Subcutaneous abdominal adipose tissue (tissue), 5 donors: Measurements from ENCODE around the gene SCAPER.
"Not testable (repeated sequence)": the region's sequence is repeated elsewhere in the genome, so short reads cannot be mapped to it uniquely, and the experiment has no call there.

Source experiments
- H3K27ac ChIP-seq: one replicate; pipeline ENCODE4 v1.7.0; 2013; ENCODE audit warnings: low read depth, mild to moderate bottlenecking, inconsistent platforms, low read length, moderate library complexity
- H3K27me3 ChIP-seq, 5 donors: one replicate each; pipeline ENCODE4 v1.7.0; 2013; ENCODE audit warnings: low read length in 5 of 5, inconsistent platforms in 1 of 5; ENCODE audit not compliant: control insufficient read depth in 5 of 5, insufficient read depth in 4 of 5
- H3K36me3 ChIP-seq, 5 donors: one replicate each; pipeline ENCODE4 v1.7.0; 2013; ENCODE audit warnings: low read length in 5 of 5; ENCODE audit not compliant: control insufficient read depth in 5 of 5, insufficient read depth in 5 of 5
- H3K4me1 ChIP-seq, 5 donors: one replicate each; pipeline ENCODE4 v1.7.0; 2013; ENCODE audit warnings: low read length in 5 of 5, mild to moderate bottlenecking in 3 of 5, moderate library complexity in 1 of 5; ENCODE audit not compliant: control insufficient read depth in 5 of 5, insufficient read depth in 5 of 5
- H3K4me3 ChIP-seq, 5 donors: one replicate each; pipeline ENCODE4 v1.7.0; 2013; ENCODE audit warnings: low read length in 5 of 5, low read depth in 1 of 5
- H3K9ac ChIP-seq, 5 donors: one replicate each; pipeline ENCODE4 v1.7.0; 2013; ENCODE audit warnings: low read length in 5 of 5, mild to moderate bottlenecking in 4 of 5, moderate library complexity in 3 of 5
- H3K9me3 ChIP-seq, 5 donors: one replicate each; pipeline ENCODE4 v1.7.0; 2013; ENCODE audit warnings: low read length in 5 of 5; ENCODE audit not compliant: control insufficient read depth in 5 of 5
- donor health status: healthy.
- donor health status: healthy.
- donor health status: healthy.
- donor health status: healthy.
- donor health status: healthy.

Gene SCAPER

GRCh38 chr15:76502678-76503077, 402.5 kb downstream of the SCAPER start:
- H3K9ac ChIP-seq: no peak overlapping the region
- no peaks in the 10 kb centered on the region for H3K27me3 ChIP-seq
- no peaks in the 10 kb centered on the region for H3K4me1 ChIP-seq
- H3K36me3 ChIP-seq: peaks cover 4 to 17% (median 9%) of the 10 kb centered on the region in 5 donors
- H3K9me3 ChIP-seq: no peaks in the 10 kb centered on the region
- no peak overlapping the region for H3K4me3 ChIP-seq
- H3K27ac ChIP-seq: no peak overlapping the region

DNA sequence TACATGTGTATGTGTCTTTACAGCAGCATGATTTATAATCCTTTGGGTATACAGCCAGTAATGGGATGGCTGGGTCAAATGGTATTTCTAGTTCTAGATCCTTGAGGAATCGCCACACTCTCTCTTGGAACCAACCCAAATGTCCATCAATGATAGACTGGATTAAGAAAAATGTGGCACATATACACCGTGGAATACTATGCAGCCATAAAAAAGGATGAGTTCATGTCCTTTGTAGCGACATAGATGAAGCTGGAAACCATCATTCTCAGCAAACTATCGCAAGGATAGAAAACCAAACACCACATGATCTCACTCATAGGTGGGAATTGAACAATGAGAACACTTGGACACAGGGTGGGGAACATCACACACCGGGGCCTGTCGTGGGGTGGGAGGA, 403.0 kb downstream of the SCAPER start:
- not testable (repeated sequence) for H3K9me3 ChIP-seq, H3K27ac ChIP-seq, H3K4me3 ChIP-seq, H3K9ac ChIP-seq, H3K4me1 ChIP-seq, H3K27me3 ChIP-seq
- peaks cover 4 to 17% (median 9%) of the 10 kb centered on the region in 5 donors for H3K36me3 ChIP-seq

DNA sequence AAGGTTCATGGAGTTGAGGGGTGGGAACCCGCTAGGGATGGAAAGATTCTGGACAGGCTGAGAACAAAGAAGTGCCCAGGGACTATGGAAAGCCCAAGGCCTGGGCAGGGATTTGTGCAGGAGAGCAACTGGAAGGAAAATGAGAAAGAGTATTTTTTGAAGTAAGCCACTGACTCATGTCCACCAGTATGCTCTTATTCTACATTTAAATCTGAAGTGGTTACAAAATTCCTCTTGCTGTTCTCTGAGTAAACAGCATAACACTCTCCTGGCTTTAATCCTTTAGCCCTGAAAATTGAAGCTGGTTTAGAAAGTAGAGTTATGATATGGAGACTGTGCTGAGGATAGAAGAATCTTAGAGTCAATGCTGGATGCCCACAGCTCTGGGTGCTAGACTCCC, 403.4 kb downstream of the SCAPER start:
- H3K36me3 ChIP-seq: peaks cover 4 to 17% (median 9%) of the 10 kb centered on the region in 5 donors
- H3K9ac ChIP-seq: no peak overlapping the region
- no peaks in the 10 kb centered on the region for H3K27me3 ChIP-seq
- no peak overlapping the region for H3K4me3 ChIP-seq
- H3K4me1 ChIP-seq: no peaks in the 10 kb centered on the region
- H3K27ac ChIP-seq: no peak overlapping the region
- no peaks in the 10 kb centered on the region for H3K9me3 ChIP-seq

GRCh38 chr15:76501011-76501410, 404.1 kb downstream of the SCAPER start:
- H3K9ac ChIP-seq: no peak overlapping the region

DNA sequence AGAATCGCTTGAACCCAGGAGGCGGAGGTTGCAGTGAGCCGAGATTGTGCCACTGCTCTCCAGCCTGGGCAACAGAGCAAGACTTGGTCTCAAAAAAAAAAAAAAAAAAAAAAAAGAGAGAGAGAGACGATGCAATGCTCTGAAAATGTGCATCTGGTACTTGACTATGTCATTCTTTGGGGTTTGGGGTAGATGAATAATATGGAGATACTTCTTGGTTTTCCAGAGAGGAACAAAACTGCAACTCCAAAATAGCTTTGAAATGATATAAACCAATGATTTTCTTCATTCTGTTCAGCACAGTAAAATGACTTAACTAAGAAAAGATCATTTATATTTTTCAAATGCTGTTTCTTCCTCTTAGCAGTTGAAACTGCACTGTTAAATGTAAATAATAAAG, 409.7 kb downstream of the SCAPER start:
- no peaks in the 10 kb centered on the region for H3K36me3 ChIP-seq
- no peak overlapping the region for H3K9ac ChIP-seq
- H3K27me3 ChIP-seq: no peaks in the 10 kb centered on the region
- no peaks in the 10 kb centered on the region for H3K9me3 ChIP-seq
- no peaks in the 10 kb centered on the region for H3K4me1 ChIP-seq
- no peak overlapping the region for H3K27ac ChIP-seq
- no peak overlapping the region for H3K4me3 ChIP-seq

More at GRCh38 chr15:76501011-76501410, 404.1 kb downstream of the SCAPER start:
- no peak overlapping the region for H3K4me3 ChIP-seq
- H3K27ac ChIP-seq: no peak overlapping the region
- H3K9me3 ChIP-seq: no peaks in the 10 kb centered on the region
- H3K27me3 ChIP-seq: no peaks in the 10 kb centered on the region
- H3K4me1 ChIP-seq: no peaks in the 10 kb centered on the region
- peaks cover 4 to 17% (median 9%) of the 10 kb centered on the region in 5 donors for H3K36me3 ChIP-seq

DNA sequence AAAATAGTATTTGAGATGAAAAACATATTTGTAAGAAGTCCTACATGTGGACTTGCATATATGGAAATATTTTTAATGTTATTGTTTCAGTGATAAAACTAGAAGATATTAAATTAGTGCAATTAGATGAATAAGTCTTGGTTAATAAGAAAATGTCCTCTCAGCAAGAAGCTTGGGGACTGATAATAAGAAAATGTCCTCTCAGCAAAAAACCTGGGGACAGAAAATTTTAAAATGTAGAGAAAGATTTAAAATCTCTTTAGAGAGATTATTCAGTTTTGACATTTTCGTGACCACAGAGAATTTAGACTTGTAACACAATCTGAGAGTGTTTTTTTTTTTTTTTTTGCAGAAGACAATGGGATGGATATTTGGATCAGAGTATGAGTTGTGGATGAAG, 412.6 kb downstream of the SCAPER start:
- H3K4me3 ChIP-seq: no peak overlapping the region
- no peaks in the 10 kb centered on the region for H3K27me3 ChIP-seq
- H3K27ac ChIP-seq: no peak overlapping the region
- H3K9ac ChIP-seq: no peak overlapping the region
- H3K9me3 ChIP-seq: peaks cover 0 to 3% (median 0%) of the 10 kb centered on the region in 5 donors
- H3K36me3 ChIP-seq: no peaks in the 10 kb centered on the region
- no peaks in the 10 kb centered on the region for H3K4me1 ChIP-seq

GRCh38 chr15:76483752-76484151, 421.4 kb downstream of the SCAPER start:
- peaks cover 0 to 7% (median 0%) of the 10 kb centered on the region in 5 donors for H3K36me3 ChIP-seq
- H3K9ac ChIP-seq: no peak overlapping the region
- no peak overlapping the region for H3K27ac ChIP-seq
- no peak overlapping the region for H3K4me3 ChIP-seq
- H3K4me1 ChIP-seq: no peaks in the 10 kb centered on the region
- H3K27me3 ChIP-seq: no peaks in the 10 kb centered on the region
- H3K9me3 ChIP-seq: no peaks in the 10 kb centered on the region

GRCh38 chr15:76483018-76483417, 422.1 kb downstream of the SCAPER start:
- Histone ChIP-seq H3K9me3 (no peaks in the 10 kb centered on the region), H3K36me3 (peaks cover 0 to 7% (median 0%) of the 10 kb centered on the region in 5 donors), H3K4me3 (no peak overlapping the region), H3K27me3 (no peaks in the 10 kb centered on the region), H3K27ac (no peak overlapping the region), H3K9ac (no peak overlapping the region), H3K4me1 (no peaks in the 10 kb centered on the region)

GRCh38 chr15:76480267-76480666, 424.9 kb downstream of the SCAPER start:
- H3K27ac ChIP-seq: no peak overlapping the region
- H3K9ac ChIP-seq: no peak overlapping the region
- H3K4me3 ChIP-seq: no peak overlapping the region
- H3K36me3 ChIP-seq: peaks cover 0 to 3% (median 0%) of the 10 kb centered on the region in 5 donors
- H3K27me3 ChIP-seq: no peaks in the 10 kb centered on the region
- no peaks in the 10 kb centered on the region for H3K9me3 ChIP-seq
- no peaks in the 10 kb centered on the region for H3K4me1 ChIP-seq

GRCh38 chr15:76470691-76471090, 434.4 kb downstream of the SCAPER start:
- no peaks in the 10 kb centered on the region for H3K27me3 ChIP-seq

DNA sequence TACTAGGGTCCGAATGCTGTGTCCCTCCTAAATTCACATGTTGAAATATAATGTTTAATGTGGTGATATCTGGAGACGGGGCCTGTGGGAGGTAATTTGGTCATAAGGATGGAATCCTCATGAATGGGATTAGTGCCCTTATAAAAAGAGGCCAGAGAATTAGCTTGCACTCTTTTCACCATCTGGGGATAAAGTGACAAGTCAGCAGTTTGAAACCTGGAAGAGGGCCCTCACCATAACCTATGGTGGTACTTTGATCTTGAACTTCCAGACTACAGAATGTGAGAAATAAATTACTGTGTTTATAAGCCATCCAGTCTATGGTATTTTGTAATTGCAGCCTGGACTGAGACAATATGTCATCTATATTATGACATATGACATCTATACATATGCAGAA, 436.4 kb downstream of the SCAPER start:
- Histone ChIP-seq H3K4me1 (no peaks in the 10 kb centered on the region), H3K36me3 (peaks cover 6 to 27% (median 11%) of the 10 kb centered on the region in 5 donors), H3K9me3 (peaks cover 0 to 17% (median 0%) of the 10 kb centered on the region in 5 donors), H3K27me3 (no peaks in the 10 kb centered on the region), H3K27ac (no peak overlapping the region), H3K4me3 (no peak overlapping the region), H3K9ac (no peak overlapping the region)

More at GRCh38 chr15:76470691-76471090, 434.4 kb downstream of the SCAPER start:
- Histone ChIP-seq H3K27ac (no peak overlapping the region), H3K4me3 (no peak overlapping the region), H3K4me1 (no peaks in the 10 kb centered on the region), H3K36me3 (peaks cover 6 to 27% (median 11%) of the 10 kb centered on the region in 5 donors), H3K9me3 (peaks cover 0 to 17% (median 0%) of the 10 kb centered on the region in 5 donors), H3K9ac (no peak overlapping the region)
